Activated naive CD4-positive, alpha-beta T cell treated with anti-CD3 and anti-CD28 coated beads, Interleukin-2, amount 10 ng/mL, durations not matched to agents 7 days and 5 days (primary cell): Measurements from ENCODE around the gene DUSP12.

ENCODE experiments used
- CTCF ChIA-PET: fragments of 350-600 bp; sonication (Branson Sonifier 250); formaldehyde crosslinking; loops from one replicate; lab custom pipeline; 2021; ENCODE audit warnings: antibody characterized with exemption; lab: Charles Lee
- DNase-seq: peaks from one replicate; pipeline ENCODE4 v3.0.0-alpha.2; 2020
- H3K27ac Mint-ChIP-seq: one replicate; pipeline ENCODE4 v1.8.0; 2021; ENCODE audit warnings: mild to moderate bottlenecking, moderate library complexity, mixed read lengths
- H3K27me3 Mint-ChIP-seq: one replicate; pipeline ENCODE4 v1.8.0; 2021; ENCODE audit warnings: mild to moderate bottlenecking, mixed read lengths
- H3K36me3 Mint-ChIP-seq: one replicate; pipeline ENCODE4 v1.8.0; 2021; ENCODE audit warnings: mixed read lengths
- H3K4me1 Mint-ChIP-seq: one replicate; pipeline ENCODE4 v1.8.0; 2021; ENCODE audit warnings: mixed read lengths
- H3K4me3 Mint-ChIP-seq: one replicate; pipeline ENCODE4 v1.8.0; 2021; ENCODE audit warnings: mild to moderate bottlenecking, moderate library complexity, mixed read lengths
- H3K9me3 Mint-ChIP-seq: one replicate; pipeline ENCODE4 v1.8.0; 2021; ENCODE audit warnings: mixed read lengths

DUSP12 gene

GRCh38 chr1:161790587-161791317, 41.2 kb downstream of the DUSP12 start:
- DNase-seq, result no peak
- Mint-ChIP-seq H3K4me3 (no peak overlapping the region), H3K36me3 (peaks cover 46% of the 10 kb centered on the region), H3K27ac (no peak overlapping the region), H3K4me1 (peaks cover 4% of the 10 kb centered on the region), H3K27me3 (no peaks in the 10 kb centered on the region), H3K9me3 (no peaks in the 10 kb centered on the region)
- CTCF ChIA-PET, result interaction anchor here (3.5 to 4.3 kb wide), 2 partner anchors 115 to 246 kb away, joined by 27 to 158 read pairs; no protein-coding TSS in a partner anchor

DNA sequence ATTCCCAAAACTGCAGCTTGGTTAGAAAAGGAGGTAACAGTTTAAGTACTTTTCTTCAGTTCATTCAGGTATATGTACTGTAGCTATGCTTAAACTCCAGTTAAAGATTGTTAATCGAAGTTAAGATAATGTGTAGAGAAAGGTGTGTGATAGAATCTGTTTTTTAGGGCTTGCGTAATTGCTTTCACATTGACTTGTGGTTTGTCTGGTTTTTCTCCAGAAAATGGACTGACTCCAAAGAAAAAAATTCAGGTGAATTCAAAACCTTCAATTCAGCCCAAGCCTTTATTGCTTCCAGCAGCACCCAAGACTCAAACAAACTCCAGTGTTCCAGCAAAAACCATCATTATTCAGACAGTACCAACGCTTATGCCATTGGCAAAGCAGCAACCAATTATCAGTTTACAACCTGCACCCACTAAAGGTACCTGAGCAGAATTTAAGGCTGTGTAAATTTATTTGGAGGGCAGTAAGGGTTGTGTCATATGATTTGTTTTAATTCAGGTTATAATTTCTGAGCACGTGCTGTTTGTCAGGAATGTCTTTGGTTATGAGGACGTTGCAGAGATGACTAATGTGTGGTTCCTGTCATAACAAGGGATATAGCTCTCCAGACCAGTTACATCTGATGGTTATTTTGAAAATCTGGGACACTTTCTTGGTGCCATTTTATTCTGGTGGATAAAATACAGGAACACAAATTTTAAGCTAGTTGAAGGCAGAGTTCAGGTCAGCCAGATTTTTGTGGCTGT, 42.5 kb downstream of the DUSP12 start:
- no peak overlapping the region for H3K27ac Mint-ChIP-seq
- peaks cover 4% of the 10 kb centered on the region for H3K4me1 Mint-ChIP-seq
- CTCF ChIA-PET, result interaction anchor here (0.7 to 4.3 kb wide), 31 partner anchors 9 to 600 kb away, joined by 3 to 158 read pairs (median 3); partner anchors contain the start of gene OLFML2B
- no peaks in the 10 kb centered on the region for H3K27me3 Mint-ChIP-seq
- H3K9me3 Mint-ChIP-seq, result no peaks in the 10 kb centered on the region
- H3K36me3 Mint-ChIP-seq, result peaks cover 42% of the 10 kb centered on the region
- no peak overlapping the region for H3K4me3 Mint-ChIP-seq
- DNase-seq, result no peak

DNA sequence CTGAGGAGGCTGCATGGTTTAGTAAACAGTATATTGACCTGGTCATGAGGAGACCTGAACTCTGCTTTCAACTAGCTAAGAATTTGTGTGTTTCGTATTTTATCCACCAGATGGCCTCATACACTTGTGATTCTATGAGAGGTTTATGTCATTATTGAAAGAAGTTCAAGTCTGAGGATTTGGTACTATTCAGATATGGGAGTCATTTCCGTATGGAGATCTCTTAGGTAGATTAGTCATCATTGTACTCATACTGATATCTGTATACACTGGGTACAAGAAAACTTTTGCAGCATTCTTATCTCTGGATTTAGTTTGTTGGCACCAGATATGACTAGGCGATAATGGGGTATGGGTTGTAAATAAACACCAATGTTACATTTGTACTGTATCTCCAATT, 43.2 kb downstream of the DUSP12 start:
- no peak for DNase-seq
- Mint-ChIP-seq H3K27me3 (no peaks in the 10 kb centered on the region), H3K36me3 (peaks cover 46% of the 10 kb centered on the region), H3K4me1 (peaks cover 4% of the 10 kb centered on the region), H3K4me3 (no peak overlapping the region), H3K9me3 (no peaks in the 10 kb centered on the region), H3K27ac (peak overlapping the region; percentile 50)
- CTCF ChIA-PET, result interaction anchor here (0.7 to 4.3 kb wide), 33 partner anchors 9 to 599 kb away, joined by 3 to 158 read pairs (median 4); partner anchors contain the start of gene OLFML2B

GRCh38 chr1:161799792-161800191, 50.2 kb downstream of the DUSP12 start:
- H3K27ac Mint-ChIP-seq, result no peak overlapping the region
- DNase-seq, result no peak
- no peaks in the 10 kb centered on the region for H3K9me3 Mint-ChIP-seq
- H3K36me3 Mint-ChIP-seq, result peaks cover 50% of the 10 kb centered on the region
- no peaks in the 10 kb centered on the region for H3K27me3 Mint-ChIP-seq
- no peak overlapping the region for H3K4me3 Mint-ChIP-seq
- no peaks in the 10 kb centered on the region for H3K4me1 Mint-ChIP-seq
- CTCF ChIA-PET, result interaction anchor here (1.0 kb wide), 1 partner anchor 237 kb away, joined by 4 read pairs; no protein-coding TSS in a partner anchor

- CTCF ChIA-PET, result interaction anchor here (1.0 kb wide), 1 partner anchor 10 kb away, joined by 3 read pairs; no protein-coding TSS in a partner anchor
- H3K36me3 Mint-ChIP-seq, result peaks cover 55% of the 10 kb centered on the region
- no peak overlapping the region for H3K27ac Mint-ChIP-seq
- H3K4me1 Mint-ChIP-seq, result no peaks in the 10 kb centered on the region
- H3K27me3 Mint-ChIP-seq, result no peaks in the 10 kb centered on the region
- no peak for DNase-seq
- H3K4me3 Mint-ChIP-seq, result no peak overlapping the region
- no peaks in the 10 kb centered on the region for H3K9me3 Mint-ChIP-seq
Measured at GRCh38 chr1:161801955-161802354, 52.4 kb downstream of the DUSP12 start.

GRCh38 chr1:161803181-161803580, 53.6 kb downstream of the DUSP12 start:
- Mint-ChIP-seq H3K4me3 (no peak overlapping the region), H3K27ac (no peak overlapping the region), H3K27me3 (no peaks in the 10 kb centered on the region), H3K36me3 (peaks cover 45% of the 10 kb centered on the region), H3K4me1 (no peaks in the 10 kb centered on the region), H3K9me3 (no peaks in the 10 kb centered on the region)
- CTCF ChIA-PET, result no interaction called here
- DNase-seq, result no peak

DNA sequence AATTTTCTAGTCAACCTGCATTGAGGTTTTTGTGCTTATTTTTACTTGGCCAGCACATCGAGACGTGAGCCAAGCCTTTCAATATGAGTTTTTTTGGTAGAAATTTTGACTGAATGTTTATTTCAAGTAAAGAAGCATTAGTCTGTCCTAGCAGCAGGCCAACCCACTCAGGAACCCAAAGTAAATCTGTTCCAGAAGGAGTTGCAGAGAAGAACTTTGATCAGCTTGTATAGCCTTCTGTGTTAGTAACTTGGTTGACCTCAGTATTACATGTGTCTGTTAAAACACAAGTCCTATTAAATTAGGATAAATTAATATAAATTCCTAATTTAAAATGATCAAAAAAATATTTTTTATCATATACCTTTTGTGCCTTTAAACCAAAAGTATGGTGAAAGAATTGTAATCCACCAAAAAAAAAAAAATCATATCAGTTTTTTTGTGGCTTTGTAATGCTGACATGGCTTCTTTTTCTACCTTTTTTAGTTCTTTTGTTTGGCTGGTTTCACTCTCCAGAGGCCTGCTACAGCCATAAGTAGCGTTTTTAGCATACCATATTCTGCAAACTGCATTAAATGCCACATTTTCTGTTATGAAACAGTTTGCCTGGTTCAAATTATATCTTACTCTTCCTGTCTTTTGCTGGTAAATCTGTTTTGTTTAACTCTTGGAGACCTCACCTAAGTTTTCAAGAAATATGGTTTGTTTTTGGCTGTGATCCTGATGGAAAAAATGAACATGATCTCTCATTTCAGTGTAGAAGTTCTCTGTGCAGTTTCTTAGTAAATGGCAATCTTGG, 56.0 kb downstream of the DUSP12 start:
- peaks cover 14% of the 10 kb centered on the region for H3K9me3 Mint-ChIP-seq
- no peaks in the 10 kb centered on the region for H3K4me1 Mint-ChIP-seq
- H3K27ac Mint-ChIP-seq, result no peak overlapping the region
- CTCF ChIA-PET, result no interaction called here
- no peak overlapping the region for H3K4me3 Mint-ChIP-seq
- peaks cover 47% of the 10 kb centered on the region for H3K36me3 Mint-ChIP-seq
- no peaks in the 10 kb centered on the region for H3K27me3 Mint-ChIP-seq
- no peak for DNase-seq
